SK-N-SH (cell line): ENCODE results near the gene IRX2. TPM values are rescaled to one million over a fixed set of nuclear protein-coding genes. Genes with fewer than 3 reads are reported as not detected.

Experiments used
- CTCF ChIA-PET: fragments of 300-600, 350-600 bp; formaldehyde crosslinking; extraction: SDS; loops from one replicate; lab custom pipeline; 2021; lab: Yijun Ruan, JAX
- POLR2A ChIA-PET: fragments of 350-600 bp; sonication (Branson Sonifier 250); formaldehyde crosslinking; extraction: SDS; loops from one replicate; lab custom pipeline; 2020; ENCODE audit warnings: antibody characterized with exemption, inconsistent platforms; lab: Yijun Ruan, JAX
- DNase-seq: peaks from one replicate; pipeline ENCODE4 v3.0.0; 2012
- H2AFZ ChIP-seq: fragments of 200-600 bp; sonication (generic); 2 replicates; pipeline ENCODE4 v1.8.1; 2016; ENCODE audit warnings: antibody characterized with exemption, mild to moderate bottlenecking, low read depth
- H3F3A ChIP-seq: fragments of 200-600 bp; sonication (generic); replicated peaks from 2 replicates; pipeline ENCODE3; 2016; ENCODE audit warnings: antibody characterized with exemption, mild to moderate bottlenecking; ENCODE audit not compliant: insufficient read depth
- H3K27ac ChIP-seq, 2 experiments: fragments of 200-500 bp in 1 of 2; fragments of 200-600 bp in 1 of 2; sonication (Bioruptor generic) in 1 of 2; sonication (generic), shearing (Covaris generic) in 1 of 2; 2 replicates each; pipeline versions ENCODE4 v1.5.1 to v1.6.1; 2014 to 2016; ENCODE audit warnings: low read depth in 2 of 2, inconsistent platforms in 1 of 2, low read length in 1 of 2, mild to moderate bottlenecking in 1 of 2, mixed read lengths in 1 of 2
- H3K27me3 ChIP-seq: fragments of 200-600 bp; sonication (generic), shearing (Covaris generic); 2 replicates; pipeline ENCODE4 v1.6.1; 2016; ENCODE audit warnings: mixed run types; ENCODE audit not compliant: insufficient read depth
- H3K36me3 ChIP-seq, 2 experiments: fragments of 200-500 bp in 1 of 2; fragments of 200-600 bp in 1 of 2; sonication (Bioruptor generic) in 1 of 2; sonication (generic) in 1 of 2; replicated peaks in 1 of 2; 2 replicates each; pipeline versions ENCODE3 to v1.5.1; 2014 to 2016; ENCODE audit warnings: low read length in 1 of 2, mild to moderate bottlenecking in 1 of 2; ENCODE audit not compliant: insufficient read depth in 2 of 2, control insufficient read depth in 1 of 2
- H3K4me1 ChIP-seq, 2 experiments: fragments of 200-500 bp in 1 of 2; fragments of 200-600 bp in 1 of 2; sonication (Bioruptor generic) in 1 of 2; sonication (generic), shearing (Covaris generic) in 1 of 2; 2 replicates each; pipeline versions ENCODE4 v1.5.1 to v1.6.1; 2014 to 2016; ENCODE audit warnings: low read depth in 1 of 2, low read length in 1 of 2, mixed run types in 1 of 2; ENCODE audit not compliant: insufficient read depth in 2 of 2, control insufficient read depth in 1 of 2
- H3K4me2 ChIP-seq: fragments of 200-600 bp; sonication (generic), shearing (Covaris generic); 2 replicates; pipeline ENCODE4 v1.6.1; 2017; ENCODE audit warnings: mixed run types
- H3K4me3 ChIP-seq, 2 experiments: fragments of 200-500 bp in 1 of 2; fragments of 200-600 bp in 1 of 2; sonication (Bioruptor generic) in 1 of 2; sonication (generic), shearing (Covaris generic) in 1 of 2; 2 replicates each; pipeline versions ENCODE4 v1.5.1 to v1.8.1; 2014 to 2016; ENCODE audit warnings: low read depth in 2 of 2, inconsistent platforms in 1 of 2, low read length in 1 of 2, mild to moderate bottlenecking in 1 of 2, mixed read lengths in 1 of 2, moderate library complexity in 1 of 2
- H3K79me2 ChIP-seq: fragments of 200-600 bp; sonication (generic); 2 replicates; pipeline ENCODE4 v1.8.1; 2017; ENCODE audit warnings: mild to moderate bottlenecking; ENCODE audit not compliant: insufficient read depth
- H3K9ac ChIP-seq: fragments of 200-600 bp; sonication (generic); 2 replicates; pipeline ENCODE4 v1.6.1; 2017; ENCODE audit warnings: mixed run types
- H3K9me2 ChIP-seq: fragments of 200-600 bp; sonication (generic); 2 replicates; pipeline ENCODE4 v1.6.1; 2017; ENCODE audit warnings: mixed run types
- H3K9me3 ChIP-seq: fragments of 200-600 bp; sonication (generic); 2 replicates; pipeline ENCODE4 v1.6.1; 2017; ENCODE audit warnings: mixed run types, mild to moderate bottlenecking, moderate library complexity
- H4K20me1 ChIP-seq: fragments of 200-600 bp; sonication (generic); 2 replicates; pipeline ENCODE4 v1.6.1; 2017; ENCODE audit warnings: mild to moderate bottlenecking, mixed run types; ENCODE audit not compliant: insufficient read depth
- CHD2 ChIP-seq: fragments of 150-350 bp; IDR thresholded peaks from 2 replicates; pipeline ENCODE4 v1.6.1; 2018; ENCODE audit warnings: low read length; ENCODE audit not compliant: partially characterized antibody
- ELF1 ChIP-seq: IDR thresholded peaks from 2 replicates; pipeline ENCODE4 v1.4.0; 2012
- FOXJ3 ChIP-seq: sonication (generic); formaldehyde crosslinking; IDR thresholded peaks from 2 replicates; pipeline ENCODE4 v1.5.1; 2020; ENCODE audit warnings: mild to moderate bottlenecking, missing genetic modification reagents
- FOXM1 ChIP-seq: IDR thresholded peaks from 2 replicates; pipeline ENCODE4 v1.4.0; 2012; ENCODE audit warnings: low read depth, mild to moderate bottlenecking
- GATA2 ChIP-seq: sonication (generic); formaldehyde crosslinking; IDR thresholded peaks from 2 replicates; pipeline ENCODE4 v1.5.0; 2020; ENCODE audit warnings: mild to moderate bottlenecking, missing genetic modification reagents
- JUND ChIP-seq: IDR thresholded peaks from 2 replicates; pipeline ENCODE4 v1.4.0; 2012
- NFIC ChIP-seq: IDR thresholded peaks from 2 replicates; pipeline ENCODE4 v1.4.0; 2012; ENCODE audit warnings: borderline replicate concordance
- NRF1 ChIP-seq: IDR thresholded peaks from 2 replicates; pipeline ENCODE4 v1.6.1; 2012; ENCODE audit warnings: low read depth, mild to moderate bottlenecking, low read length
- RAD21 ChIP-seq: IDR thresholded peaks from 2 replicates; pipeline ENCODE4 v1.6.1; 2012; ENCODE audit warnings: mild to moderate bottlenecking, low read length
- RCOR1 ChIP-seq: fragments of 150-350 bp; IDR thresholded peaks from 2 replicates; pipeline ENCODE4 v1.6.1; 2017; ENCODE audit warnings: antibody characterized with exemption, low read length
- RFX5 ChIP-seq: IDR thresholded peaks from 2 replicates; pipeline ENCODE4 v1.6.1; 2012; ENCODE audit warnings: mild to moderate bottlenecking, improper control_type of control experiment, low read length
- RXRA ChIP-seq: IDR thresholded peaks from 2 replicates; pipeline ENCODE4 v1.4.0; 2012; ENCODE audit warnings: low read depth, mild to moderate bottlenecking, borderline replicate concordance
- SIN3A ChIP-seq: IDR thresholded peaks from 2 replicates; pipeline ENCODE4 v1.6.1; 2012; ENCODE audit warnings: low read depth, mild to moderate bottlenecking, low read length, moderate library complexity, borderline replicate concordance
- SMC3 ChIP-seq: IDR thresholded peaks from 2 replicates; pipeline ENCODE4 v1.6.1; 2012; ENCODE audit warnings: low read depth, low read length, improper control_type of control experiment
- TEAD4 ChIP-seq: IDR thresholded peaks from 2 replicates; pipeline ENCODE4 v1.4.0; 2012; ENCODE audit warnings: mild to moderate bottlenecking, borderline replicate concordance; ENCODE audit not compliant: insufficient read depth
- WGBS: methylation state at CpG from one replicate; pipeline ENCODE4 v1.1.6; 2017; ENCODE audit warnings: low lambda C conversion rate; 5-methylcytosine and 5-hydroxymethylcytosine counted together
- polyA plus RNA-seq, 3 experiments: library from polyadenylated mRNA; depleted of rRNA; stranded (reverse); fragments of >200 nt; gene quantifications; 2 replicates each; pipeline ENCODE4 v1.2.3, GENCODE V29; 2012
- TF ChIP-seq, protein P1 (sequence below): IDR thresholded peaks from 2 replicates; pipeline ENCODE4 v1.6.1; 2012; ENCODE audit warnings: mild to moderate bottlenecking, low read depth, low read length, moderate library complexity
- TF ChIP-seq, protein P2 (sequence below): IDR thresholded peaks from 2 replicates; pipeline ENCODE4 v1.4.0; 2012; ENCODE audit warnings: low read depth
- TF ChIP-seq, protein P3 (sequence below): IDR thresholded peaks from 2 replicates; pipeline ENCODE4 v1.4.0; 2012; ENCODE audit warnings: low read depth, borderline replicate concordance

The IRX2 gene
- polyA plus RNA-seq, 1 of the 3 experiments (the other 2 are of a cell fraction) = not detected

DNA sequence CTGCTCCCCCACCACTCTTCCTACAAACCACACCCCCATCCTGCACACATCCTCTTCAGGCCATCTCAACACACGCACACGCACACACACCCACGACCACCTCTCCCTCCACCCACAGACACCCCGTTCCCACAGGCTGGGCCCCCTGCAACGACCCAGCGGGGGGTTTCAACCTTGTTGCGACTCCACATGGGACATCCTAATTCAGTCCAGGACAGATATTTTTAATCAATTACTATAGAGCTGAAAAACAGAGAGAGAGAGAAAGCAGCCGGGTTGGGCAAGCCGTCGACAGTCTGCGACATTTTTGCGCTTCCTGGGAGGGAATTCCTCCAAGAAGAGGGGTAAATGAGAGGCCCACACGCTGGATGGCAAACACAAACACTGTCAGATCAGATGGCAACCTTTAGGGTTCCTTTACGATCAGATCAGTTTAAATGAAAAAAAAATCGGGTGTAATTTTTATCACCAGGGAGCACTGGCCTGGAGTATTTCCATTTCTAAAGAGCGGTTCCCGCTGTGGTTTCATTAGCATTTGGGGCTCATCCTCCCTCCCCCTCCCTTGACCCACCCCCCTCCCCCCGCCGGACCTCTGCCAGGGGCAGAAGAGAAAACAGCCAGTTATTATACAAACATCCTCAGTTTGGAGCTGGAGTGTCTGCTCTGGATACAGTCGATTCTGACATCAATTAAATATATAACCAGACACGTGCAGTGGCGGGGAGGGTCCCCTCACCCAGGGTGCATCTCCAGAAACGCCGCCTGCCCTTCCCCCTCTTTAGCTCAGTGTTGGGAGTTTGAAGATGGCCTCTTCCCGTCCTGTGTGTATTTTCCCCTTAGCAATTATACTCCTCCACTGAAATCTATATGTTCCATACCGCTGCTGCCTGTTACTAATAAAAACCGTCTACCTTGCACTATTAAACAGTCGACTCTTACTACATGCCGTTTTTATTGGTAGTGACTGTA is 2.3 kb upstream of the IRX2 start:
- 3% methylated on average over 29 of the region's 29 CpGs for WGBS
- Histone ChIP-seq H3K4me3 (no peak overlapping the region), H3K9ac (no peak overlapping the region)

More for the DNA sequence above, 2.3 kb upstream of the IRX2 start:
- Histone ChIP-seq H3K27ac (no peak overlapping the region), H3K79me2 (no peaks in the 10 kb centered on the region), H3F3A (no peaks in the 10 kb centered on the region), H2AFZ (no peak overlapping the region)
- TF ChIP-seq, protein P1, sequence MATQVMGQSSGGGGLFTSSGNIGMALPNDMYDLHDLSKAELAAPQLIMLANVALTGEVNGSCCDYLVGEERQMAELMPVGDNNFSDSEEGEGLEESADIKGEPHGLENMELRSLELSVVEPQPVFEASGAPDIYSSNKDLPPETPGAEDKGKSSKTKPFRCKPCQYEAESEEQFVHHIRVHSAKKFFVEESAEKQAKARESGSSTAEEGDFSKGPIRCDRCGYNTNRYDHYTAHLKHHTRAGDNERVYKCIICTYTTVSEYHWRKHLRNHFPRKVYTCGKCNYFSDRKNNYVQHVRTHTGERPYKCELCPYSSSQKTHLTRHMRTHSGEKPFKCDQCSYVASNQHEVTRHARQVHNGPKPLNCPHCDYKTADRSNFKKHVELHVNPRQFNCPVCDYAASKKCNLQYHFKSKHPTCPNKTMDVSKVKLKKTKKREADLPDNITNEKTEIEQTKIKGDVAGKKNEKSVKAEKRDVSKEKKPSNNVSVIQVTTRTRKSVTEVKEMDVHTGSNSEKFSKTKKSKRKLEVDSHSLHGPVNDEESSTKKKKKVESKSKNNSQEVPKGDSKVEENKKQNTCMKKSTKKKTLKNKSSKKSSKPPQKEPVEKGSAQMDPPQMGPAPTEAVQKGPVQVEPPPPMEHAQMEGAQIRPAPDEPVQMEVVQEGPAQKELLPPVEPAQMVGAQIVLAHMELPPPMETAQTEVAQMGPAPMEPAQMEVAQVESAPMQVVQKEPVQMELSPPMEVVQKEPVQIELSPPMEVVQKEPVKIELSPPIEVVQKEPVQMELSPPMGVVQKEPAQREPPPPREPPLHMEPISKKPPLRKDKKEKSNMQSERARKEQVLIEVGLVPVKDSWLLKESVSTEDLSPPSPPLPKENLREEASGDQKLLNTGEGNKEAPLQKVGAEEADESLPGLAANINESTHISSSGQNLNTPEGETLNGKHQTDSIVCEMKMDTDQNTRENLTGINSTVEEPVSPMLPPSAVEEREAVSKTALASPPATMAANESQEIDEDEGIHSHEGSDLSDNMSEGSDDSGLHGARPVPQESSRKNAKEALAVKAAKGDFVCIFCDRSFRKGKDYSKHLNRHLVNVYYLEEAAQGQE = no peak
- TF ChIP-seq NFIC (no peak), FOXJ3 (no peak), RCOR1 (no peak), SMC3 (no peak), CHD2 (no peak), RFX5 (no peak), ELF1 (no peak), NRF1 (no peak), RXRA (no peak), GATA2 (CRISPR knock-in tag) (no peak), TEAD4 (no peak), RAD21 (no peak), JUND (no peak), SIN3A (no peak), FOXM1 (no peak)
- TF ChIP-seq, protein P2, sequence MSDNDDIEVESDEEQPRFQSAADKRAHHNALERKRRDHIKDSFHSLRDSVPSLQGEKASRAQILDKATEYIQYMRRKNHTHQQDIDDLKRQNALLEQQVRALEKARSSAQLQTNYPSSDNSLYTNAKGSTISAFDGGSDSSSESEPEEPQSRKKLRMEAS = no peak
- TF ChIP-seq, protein P3, sequence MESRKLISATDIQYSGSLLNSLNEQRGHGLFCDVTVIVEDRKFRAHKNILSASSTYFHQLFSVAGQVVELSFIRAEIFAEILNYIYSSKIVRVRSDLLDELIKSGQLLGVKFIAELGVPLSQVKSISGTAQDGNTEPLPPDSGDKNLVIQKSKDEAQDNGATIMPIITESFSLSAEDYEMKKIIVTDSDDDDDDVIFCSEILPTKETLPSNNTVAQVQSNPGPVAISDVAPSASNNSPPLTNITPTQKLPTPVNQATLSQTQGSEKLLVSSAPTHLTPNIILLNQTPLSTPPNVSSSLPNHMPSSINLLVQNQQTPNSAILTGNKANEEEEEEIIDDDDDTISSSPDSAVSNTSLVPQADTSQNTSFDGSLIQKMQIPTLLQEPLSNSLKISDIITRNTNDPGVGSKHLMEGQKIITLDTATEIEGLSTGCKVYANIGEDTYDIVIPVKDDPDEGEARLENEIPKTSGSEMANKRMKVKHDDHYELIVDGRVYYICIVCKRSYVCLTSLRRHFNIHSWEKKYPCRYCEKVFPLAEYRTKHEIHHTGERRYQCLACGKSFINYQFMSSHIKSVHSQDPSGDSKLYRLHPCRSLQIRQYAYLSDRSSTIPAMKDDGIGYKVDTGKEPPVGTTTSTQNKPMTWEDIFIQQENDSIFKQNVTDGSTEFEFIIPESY = no peak
- TF ChIP-seq, all 33 proteins: peak for 0
- no peak overlapping the region for H3K4me2 ChIP-seq
- H3K9me2 ChIP-seq = no peaks in the 10 kb centered on the region
- no peak for DNase-seq
- H3K36me3 ChIP-seq = no peaks in the 10 kb centered on the region
- H3K27me3 ChIP-seq = peaks cover 79% of the 10 kb centered on the region
- POLR2A ChIA-PET = no interaction called here
- H3K4me1 ChIP-seq = no peaks in the 10 kb centered on the region
- H4K20me1 ChIP-seq = no peaks in the 10 kb centered on the region
- CTCF ChIA-PET = no interaction called here
- H3K9me3 ChIP-seq = no peaks in the 10 kb centered on the region
